Epithelial cell of esophagus (primary cell): ENCODE results near the gene CAV2.

Experiments
- DNase-seq: peaks from one replicate; pipeline ENCODE4 v3.0.0; 2010; ENCODE audit warnings: low read depth
- H3K4me3 ChIP-seq: 2 replicates; pipeline ENCODE4 v1.5.1; 2011; ENCODE audit warnings: mild to moderate bottlenecking, low read length, control low read depth
- CTCF ChIP-seq: IDR thresholded peaks from 2 replicates; pipeline ENCODE4 v1.5.1; 2011; ENCODE audit warnings: low read depth, mild to moderate bottlenecking, low read length, control low read depth, inconsistent platforms; ENCODE audit not compliant: insufficient read depth; ENCODE audit errors: missing control alignments

Gene CAV2

GRCh38 chr7:116499168-116500077, at the start of gene CAV2:
CAV2 (plus strand) TSS chr7:116499738; CDS start chr7:116499782, 44 bp downstream.
- peak; percentile 94 for DNase-seq
- peak within 1 kb of the TSS; percentile 87 for H3K4me3 ChIP-seq
- TF ChIP-seq CTCF, result no peak

GRCh38 chr7:116449950-116450349, 49.6 kb upstream of the CAV2 start:
- no peak overlapping the region for H3K4me3 ChIP-seq
- TF ChIP-seq CTCF, result no peak
- DNase-seq, result no peak

- no peak for TF ChIP-seq CTCF
- H3K4me3 ChIP-seq, result no peak overlapping the region
- DNase-seq, result no peak
Measured at GRCh38 chr7:116451957-116452729, 47.4 kb upstream of the CAV2 start.

GRCh38 chr7:116454377-116454776, 45.2 kb upstream of the CAV2 start:
- no peak overlapping the region for H3K4me3 ChIP-seq
- no peak for TF ChIP-seq CTCF
- no peak for DNase-seq

GRCh38 chr7:116455009-116455408, 44.5 kb upstream of the CAV2 start:
- H3K4me3 ChIP-seq, result no peak overlapping the region
- DNase-seq, result peak; percentile 68

GRCh38 chr7:116455499-116455898, 44.0 kb upstream of the CAV2 start:
- peak; percentile 41 for DNase-seq
- no peak for TF ChIP-seq CTCF

More at GRCh38 chr7:116455009-116455408, 44.5 kb upstream of the CAV2 start:
- TF ChIP-seq CTCF, result no peak

More at GRCh38 chr7:116455499-116455898, 44.0 kb upstream of the CAV2 start:
- no peak overlapping the region for H3K4me3 ChIP-seq
